PC-3 (cell line): ENCODE measurements around the gene TMEM129.

Source experiments
- CTCF ChIP-seq: fragments of 300-600 bp; sonication (generic); conservative IDR thresholded peaks from 2 replicates; pipeline ENCODE4 v1.5.1; 2017; ENCODE audit warnings: antibody characterized with exemption, low read depth, mild to moderate bottlenecking, low read length
- EZH2 ChIP-seq: fragments of 300-600 bp; sonication (generic); IDR thresholded peaks from one replicate; pipeline ENCODE4 v1.6.1; 2017; ENCODE audit warnings: antibody characterized with exemption, mild to moderate bottlenecking, low read length; ENCODE audit not compliant: unreplicated experiment

- TF ChIP-seq CTCF (no peak), EZH2 (no peak)
Observed at GRCh38 chr4:1723131-1723801, 2.1 kb upstream of the TMEM129 start.
